COLO668 (cell line): Measurements from ENCODE around the gene ZCCHC2.

Experiments used
- DNase-seq: peaks from one replicate; lab custom pipeline; 2025; ENCODE audit not compliant: unreplicated experiment; lab: John Stamatoyannopoulos, UW

The ZCCHC2 gene

DNA sequence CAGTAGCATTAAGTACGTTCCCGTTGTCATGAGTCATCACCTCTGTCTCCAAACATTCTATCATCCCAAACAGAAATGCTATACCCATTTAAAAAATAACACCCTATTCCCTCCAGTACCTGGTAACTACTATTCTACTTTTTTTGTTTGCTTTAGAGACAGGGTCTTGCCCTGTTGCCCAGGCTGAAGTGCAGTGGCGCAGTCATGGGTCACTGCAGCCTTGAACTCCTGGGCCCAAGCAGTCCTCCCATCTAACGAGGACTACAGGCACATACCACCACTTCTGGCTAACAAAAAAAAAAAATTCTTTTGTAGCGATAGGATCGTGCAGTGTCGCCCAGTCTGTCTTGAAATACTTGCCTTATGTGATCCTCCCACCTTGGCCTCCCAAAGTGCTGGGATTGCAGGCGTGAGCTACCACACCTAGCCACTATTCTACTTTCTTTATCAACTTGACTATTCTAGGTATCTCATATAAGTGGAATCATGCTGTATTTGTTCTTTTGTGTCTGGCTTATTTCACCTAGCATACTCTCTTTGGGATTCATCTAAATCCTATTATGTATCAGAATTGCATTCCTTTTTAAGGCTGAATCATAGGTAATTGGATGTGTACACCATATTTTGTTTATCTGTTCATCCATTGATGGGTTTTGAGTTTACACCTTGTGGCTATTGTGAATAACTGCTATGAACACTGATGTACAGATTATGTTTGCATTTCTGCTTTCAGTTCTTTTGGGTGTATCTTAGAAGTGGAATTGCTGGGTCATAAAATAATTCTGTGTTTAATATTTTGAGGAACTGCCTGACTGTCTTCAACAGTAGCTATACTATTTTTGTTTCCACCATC lies 14.4 kb downstream of the ZCCHC2 start:
- DNase-seq = no peak

DNA sequence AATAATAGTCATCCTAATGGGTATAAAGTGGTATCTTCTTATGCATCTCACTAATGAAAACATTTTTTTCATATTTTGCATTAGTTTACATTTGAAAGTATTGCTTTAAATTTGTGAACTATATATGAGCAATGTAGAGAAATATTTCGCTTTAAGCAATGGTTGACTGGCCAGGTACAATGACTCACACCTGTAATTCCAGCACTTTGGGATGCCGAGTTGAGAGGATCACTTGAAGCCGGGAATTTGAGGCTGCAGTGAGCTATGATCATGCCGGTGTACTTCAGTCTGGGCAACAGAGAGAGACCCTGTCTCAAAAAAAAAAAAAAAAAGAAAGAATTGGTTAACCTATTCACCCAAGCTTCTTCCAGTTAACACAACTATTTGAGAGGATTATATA lies 15.1 kb downstream of the ZCCHC2 start:
- DNase-seq = no peak

DNA sequence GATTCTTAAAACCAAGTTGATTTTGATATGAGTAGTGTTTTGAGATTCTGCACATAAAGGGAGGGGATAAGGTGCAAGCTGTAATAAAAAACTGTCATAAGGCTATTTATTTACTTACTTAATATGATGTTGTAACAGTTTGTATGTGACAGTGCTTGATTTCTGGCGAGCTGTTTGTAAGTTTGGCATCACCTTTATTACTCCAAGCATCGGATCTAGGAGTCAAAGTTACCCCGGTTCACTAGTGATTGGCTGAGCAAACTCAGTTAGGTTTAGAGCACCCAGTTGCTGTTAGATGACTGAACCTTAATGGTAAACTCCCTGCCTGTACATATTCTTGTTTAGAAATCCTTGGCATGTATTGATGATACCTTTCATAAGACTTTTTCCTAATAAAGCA lies 16.1 kb downstream of the ZCCHC2 start:
- no peak for DNase-seq

DNA sequence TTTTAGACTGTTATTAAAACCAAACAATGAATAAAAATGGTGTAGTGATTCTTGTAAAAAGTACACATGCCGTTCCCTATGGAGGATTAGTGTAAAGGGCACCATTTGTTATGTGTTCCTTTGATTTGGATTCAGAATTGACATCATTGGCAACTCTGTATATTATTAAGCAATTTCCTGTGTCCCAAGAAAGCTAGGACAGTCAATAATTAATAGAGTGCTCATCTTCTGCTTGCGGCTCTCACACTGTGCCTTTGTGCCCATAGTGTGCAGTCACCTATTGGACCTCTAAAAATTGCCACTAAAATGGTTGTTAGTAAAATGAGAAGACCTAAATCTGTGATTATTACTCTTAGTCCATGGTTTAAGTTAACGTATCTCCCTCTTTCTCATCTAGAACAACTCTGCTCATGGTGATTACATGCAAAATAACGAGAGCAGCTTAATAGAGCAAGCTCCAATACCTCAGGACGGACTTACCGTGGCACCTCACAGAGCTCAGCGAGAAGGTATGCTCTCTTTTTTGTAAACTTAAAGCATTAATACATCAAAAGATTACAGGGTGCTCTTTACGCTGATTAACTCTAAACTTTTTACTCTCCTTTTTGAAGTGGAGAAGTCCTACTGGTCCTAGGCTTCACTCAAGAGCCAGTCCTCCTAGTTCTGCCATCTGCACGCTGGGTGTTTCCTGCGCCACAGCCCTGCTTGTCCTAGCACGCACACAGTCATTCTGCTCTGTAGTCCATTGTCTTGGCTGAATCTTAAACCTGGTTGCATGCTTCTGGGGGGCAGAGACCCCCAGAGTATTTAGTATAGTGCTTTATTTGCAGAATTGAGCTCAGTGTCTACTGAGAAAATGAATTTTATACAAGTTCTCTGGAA lies 16.7 kb downstream of the ZCCHC2 start:
- DNase-seq = no peak

DNA sequence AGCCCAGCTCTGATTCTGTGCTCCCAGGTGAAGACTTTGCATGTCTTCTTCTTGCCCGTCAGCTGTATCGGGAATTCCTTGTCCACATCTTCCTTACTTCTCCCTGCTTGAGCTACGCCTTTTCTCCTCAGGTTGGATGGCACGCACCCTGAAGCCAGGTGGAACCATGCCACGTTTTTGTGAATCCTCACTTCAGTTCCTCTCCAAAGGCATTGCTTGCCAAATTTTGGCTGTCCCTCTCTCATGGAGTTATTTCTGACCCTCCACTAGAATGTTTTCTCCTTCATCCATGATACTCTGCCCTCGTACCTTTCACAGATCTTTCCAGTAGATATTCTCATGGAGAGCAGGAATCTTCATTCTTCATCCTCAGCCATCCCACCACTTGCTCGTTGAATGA lies 20.2 kb downstream of the ZCCHC2 start:
- DNase-seq = no peak

DNA sequence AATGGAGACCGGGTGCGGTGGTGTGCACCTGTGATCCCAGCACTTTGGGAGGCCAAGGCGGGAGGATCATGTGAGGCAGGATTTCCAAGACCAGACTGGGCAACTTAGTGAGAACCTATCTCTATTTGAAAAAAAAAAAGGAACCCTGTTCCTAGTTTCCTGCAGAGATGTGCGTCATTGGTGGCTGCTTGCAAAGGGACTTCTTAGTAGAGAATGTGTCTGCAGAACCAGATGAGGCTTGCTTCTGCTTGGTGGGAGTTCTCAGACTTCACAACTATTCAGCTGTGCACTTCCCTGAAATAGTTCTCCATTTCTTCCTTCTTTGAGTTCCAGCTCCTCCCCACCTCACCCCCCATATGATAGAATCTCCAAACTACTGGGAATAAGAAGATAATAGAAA lies 22.3 kb downstream of the ZCCHC2 start:
- DNase-seq = no peak

DNA sequence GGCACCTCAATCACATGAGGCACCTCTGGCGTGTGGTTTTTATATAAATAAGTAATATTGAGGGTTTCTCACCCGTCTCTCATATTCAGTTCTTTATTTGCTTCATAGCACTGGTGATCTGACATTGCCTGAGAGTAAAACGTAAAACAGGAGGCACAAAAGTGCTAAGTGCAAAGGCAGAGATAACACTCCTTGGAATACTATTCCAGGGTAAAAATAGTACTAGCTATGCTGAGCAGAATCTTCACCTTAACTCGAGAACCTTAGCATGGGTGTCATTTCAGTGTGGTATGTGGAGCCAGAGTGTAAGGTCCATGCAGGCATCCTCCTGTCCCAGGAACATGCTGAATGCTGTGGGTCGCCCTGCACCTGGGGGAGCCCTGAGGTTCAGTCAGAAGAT lies 26.9 kb downstream of the ZCCHC2 start:
- DNase-seq = no peak

DNA sequence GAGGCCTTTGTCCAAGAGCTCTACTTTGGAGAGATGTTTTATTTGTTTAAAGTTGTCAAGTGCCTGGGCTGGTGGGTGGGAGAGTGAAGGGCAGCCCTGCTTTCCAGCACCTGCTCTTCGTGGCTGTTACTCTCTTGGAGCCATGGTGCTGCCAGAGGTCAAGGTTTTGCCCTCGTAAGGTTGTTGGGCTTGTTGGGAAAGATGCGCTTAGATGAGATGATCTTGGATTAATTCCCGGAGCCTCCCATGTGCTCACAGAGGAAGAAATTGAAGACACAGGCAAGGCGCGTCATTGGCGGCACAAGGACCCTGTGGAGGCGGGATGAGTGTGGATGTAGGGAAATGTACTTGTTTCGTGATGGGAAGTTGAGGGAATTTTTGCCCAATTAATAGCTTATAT lies 27.9 kb downstream of the ZCCHC2 start:
- no peak for DNase-seq

DNA sequence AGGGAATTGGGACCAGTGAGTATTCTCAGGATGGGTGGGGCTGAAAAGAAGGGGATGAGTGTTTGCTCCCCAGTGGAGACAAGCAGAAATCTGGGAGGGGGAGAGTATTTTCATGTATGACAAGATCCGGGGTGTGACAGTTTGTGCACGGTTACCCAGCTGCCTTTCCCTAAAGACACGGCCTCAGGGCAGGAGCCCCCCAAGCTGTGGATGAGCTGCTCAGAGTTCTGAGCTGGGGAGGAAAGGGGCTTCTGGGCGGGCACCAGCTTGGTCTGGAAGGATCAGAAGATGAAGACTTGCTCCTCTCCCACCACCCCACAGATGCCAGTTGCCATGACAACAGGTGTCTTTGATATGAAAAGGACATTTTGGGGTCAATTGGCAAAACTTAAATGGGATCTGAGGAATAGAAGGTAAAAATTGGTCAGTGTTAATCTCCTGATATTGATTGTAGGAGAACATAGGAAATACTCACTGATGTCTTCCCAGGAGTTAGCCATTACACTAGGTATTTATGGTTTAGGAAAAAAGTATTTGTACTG lies 29.2 kb downstream of the ZCCHC2 start:
- DNase-seq = no peak

DNA sequence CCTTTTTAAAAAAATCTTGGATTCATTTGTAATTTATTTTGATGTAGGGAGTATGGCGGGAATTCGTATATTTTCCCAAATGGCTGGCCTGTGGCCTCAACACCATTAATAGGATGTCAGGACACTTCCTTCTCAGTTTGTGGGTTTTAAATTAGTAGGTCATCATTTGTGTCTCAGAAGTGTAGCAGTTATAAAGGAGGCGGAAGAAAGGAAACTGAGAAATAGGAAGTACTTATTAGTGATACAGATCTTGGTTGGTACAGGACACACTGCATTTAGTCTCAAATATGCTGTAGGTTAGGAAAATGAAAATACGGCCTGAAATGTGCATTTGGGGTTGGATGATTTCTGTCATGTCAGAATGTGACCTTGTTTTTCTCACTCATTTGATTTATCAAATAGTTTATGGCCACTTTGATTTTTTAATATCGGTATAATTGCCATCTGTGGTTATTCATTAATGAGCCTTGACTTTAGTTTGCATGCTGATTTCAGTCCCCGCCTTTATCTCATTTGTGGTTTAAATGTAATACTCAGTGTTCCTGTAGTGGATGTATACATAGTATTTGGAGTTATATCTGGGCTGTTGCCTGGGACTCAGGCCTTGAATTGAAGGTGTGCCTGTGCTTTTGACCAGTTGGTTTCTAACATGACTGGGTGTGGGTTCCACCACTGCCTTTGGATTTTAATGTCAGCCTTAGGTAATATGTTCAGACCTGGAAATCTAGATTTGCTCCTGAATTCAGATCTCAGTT lies 31.4 kb downstream of the ZCCHC2 start:
- DNase-seq = no peak

DNA sequence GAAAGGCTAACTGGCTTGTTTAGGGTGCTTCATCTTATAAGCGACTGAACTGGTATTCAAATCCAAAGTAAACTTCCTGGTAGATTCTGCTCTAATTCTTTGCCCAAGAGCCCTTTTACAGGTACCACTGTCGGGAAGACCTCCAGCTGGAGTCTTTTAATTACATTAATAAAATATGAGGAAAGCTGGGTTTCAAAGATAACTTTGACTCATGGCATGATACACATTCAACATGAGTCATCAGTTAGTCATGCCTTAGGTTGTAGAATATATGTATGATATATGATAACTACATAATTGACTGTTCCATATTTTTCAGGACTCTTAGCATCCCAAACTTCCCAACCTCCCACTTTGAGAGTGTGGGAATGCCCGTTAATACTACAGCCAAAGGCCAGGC lies 32.3 kb downstream of the ZCCHC2 start:
- DNase-seq = no peak

DNA sequence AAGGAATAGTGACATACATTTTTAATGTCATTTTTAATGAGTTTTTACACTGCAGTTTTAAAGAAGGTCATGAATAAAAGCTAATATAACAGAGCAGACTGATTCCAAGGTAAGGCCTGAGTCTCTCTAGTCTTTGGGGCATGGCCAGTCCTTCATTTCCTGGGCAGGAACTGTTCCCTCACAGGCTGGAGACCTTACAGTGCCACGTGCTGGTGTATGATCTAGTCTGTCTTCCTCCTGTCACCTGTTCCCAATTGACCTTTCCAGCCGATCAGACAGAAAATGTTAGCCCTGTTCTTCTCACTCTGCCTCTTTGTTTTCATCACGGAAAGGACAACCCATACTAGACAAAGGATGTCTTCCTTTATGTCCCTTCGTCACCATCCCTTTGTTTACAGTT lies 33.6 kb downstream of the ZCCHC2 start:
- DNase-seq = no peak

DNA sequence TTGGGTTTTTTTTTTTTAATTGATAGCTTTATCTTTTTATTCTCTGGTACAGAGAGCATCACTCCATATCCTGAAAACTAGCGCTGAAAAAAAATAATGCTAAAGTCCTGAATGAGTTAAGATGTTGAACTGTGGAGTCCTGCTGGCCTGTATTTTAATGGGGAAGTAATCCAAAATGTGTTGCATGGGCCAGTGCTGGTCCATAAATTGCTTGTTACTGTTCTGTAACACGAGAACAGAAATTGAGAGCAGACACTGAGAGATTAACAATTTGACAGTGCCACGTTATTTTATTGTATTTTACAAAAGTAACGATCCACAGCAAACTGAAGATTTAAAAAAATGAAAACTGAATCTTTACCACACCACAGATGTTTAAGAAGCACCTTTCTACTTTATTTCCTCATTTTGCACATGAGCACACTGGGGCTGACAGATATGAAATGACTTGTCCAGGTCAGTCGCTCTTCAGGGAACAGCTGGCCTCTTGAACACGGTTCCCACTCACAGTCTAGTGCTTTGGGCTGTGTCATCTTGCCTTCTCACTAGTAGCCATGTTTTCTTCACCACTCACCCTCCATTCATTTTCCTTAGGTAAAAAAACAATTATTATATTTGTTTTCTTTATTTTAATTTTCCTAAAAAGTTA lies 35.3 kb downstream of the ZCCHC2 start:
- no peak for DNase-seq

DNA sequence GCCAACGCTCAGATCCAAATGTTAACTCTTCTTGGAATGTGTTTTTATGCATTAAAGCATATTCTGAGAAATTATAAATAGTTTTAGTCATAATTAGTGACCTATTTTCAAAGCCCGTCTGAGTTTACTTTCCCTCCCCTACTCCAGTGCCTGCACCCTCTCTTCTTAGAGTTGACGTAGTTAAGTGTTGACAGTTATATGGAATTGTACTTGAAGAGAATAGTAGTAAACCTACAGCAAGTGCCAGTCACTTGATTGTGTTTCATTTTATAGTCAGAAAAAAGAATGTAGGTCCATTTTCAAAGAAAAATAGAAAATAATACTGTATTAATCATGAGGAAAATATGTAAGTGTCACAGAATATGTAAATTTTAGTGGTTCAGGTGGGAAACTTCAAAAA lies 41.2 kb downstream of the ZCCHC2 start:
- no peak for DNase-seq

DNA sequence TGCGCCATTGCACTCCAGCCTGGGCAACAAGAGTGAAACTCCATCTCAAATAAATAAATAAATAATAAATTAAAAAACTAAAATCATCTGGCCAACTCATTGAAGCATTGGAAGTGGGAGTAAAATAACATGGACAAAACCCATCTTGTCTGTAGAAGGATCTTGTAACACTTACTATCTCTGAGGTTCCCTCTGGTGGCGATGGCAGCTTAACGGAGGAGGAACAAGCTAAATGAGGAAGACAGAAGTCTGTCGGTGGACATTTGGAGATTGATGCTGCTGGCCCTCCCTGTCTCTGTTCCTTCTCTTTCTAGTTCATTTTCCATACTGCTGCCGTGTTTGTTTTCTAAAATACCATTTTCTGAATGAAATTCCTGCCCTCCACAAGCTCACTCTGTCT lies 43.4 kb downstream of the ZCCHC2 start:
- DNase-seq = no peak

DNA sequence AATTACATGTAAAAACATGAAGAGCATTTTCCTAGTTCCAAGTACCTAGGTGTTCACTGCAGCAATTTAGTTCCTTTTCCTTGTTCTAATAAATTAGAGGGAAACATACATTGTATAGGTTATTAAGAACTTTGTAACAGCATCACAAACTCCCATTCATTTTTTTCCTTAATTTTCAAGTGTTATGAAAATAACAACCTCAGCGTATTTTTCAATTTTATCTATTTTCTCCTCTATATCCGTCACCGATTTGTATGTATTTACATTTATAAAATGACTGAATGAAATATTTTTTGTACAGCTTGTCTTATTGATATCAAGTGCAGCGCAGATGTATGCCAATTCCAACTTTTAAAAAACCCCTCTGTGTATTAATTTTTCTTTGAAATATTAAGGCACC lies 44.0 kb downstream of the ZCCHC2 start:
- DNase-seq = no peak

DNA sequence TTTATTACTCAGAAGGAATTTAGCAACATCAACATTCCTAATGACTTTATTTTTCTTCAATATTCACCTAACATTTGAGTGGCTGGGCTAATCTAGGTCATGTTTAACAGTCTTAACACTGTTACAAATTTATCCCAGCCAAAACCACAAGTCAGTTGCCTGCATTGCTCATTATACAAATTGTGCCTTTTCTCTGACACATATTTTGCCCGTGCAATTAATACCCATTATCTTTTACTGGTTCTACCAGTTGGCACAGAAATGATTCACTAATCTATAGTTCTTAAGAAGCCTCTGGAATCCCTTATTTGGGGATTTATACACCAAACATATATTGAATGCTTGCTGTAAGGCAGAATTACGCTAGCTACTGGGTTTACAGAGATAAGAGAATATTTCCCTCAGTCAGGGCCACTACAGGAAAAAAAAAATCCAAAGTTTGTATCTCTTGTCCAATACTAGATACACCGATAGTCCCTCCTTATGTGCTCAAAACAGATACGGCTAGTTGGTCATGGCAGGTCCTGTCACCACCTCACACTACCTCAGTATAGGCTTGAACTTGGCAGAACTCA lies 46.3 kb downstream of the ZCCHC2 start:
- DNase-seq = no peak

DNA sequence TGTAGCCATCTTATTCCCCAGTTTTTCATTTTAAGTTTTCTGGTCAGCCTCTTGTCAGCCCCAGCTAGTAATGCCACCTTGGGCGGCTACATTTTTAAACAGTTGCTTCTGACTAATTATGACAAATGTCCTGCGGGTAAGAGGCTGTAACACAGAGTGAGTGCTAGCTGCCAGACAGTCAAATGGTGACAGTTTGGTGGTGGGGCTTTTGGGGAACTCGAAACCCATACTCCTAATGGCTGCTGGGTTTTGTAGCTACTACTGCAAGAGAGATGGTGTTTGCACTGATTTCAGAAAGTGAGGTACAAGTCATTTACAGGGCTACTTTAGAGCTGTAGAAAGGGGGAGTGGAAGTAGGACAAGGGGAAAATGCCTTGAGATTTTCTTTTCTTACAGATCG lies 48.2 kb downstream of the ZCCHC2 start:
- DNase-seq = no peak

DNA sequence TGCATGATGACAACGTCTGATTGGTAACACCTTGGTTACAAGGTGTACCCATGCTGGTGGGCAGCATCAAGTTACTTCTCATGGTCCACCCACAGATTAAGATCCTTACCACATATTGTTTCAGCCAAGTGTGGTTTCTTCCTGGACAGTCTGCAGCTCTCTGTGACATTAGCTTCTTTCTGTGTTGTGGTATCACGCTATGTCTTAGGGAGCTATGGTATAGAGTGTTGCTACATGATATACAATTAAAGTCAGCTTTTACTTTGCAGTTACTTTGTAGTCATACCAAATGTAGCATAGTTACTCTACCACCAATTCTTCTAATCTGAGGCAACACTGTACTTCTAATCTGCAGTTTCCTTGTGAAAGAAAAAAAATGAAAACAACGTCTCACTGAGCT lies 48.8 kb downstream of the ZCCHC2 start:
- DNase-seq = no peak

DNA sequence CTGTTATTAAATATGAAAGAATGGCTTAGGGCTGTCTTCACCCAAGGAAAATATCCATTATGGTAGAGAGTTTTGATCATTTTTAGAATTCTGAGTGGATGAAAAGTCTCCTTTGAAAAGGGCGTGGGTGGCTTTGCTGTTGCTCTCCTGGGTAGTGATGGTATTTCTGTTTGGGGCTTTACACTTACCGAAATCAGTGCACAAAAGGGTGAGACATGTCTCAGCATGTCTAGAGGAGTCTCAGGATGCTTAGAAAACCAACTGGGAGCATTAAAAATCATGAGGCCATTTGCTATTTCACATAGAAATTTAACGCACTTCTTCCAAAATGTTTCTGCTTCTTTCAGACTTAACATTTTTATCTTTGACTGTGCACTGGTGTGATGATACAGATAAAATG lies 49.6 kb downstream of the ZCCHC2 start:
- DNase-seq = no peak
